Activated CD4-positive, alpha-beta T cell treated with anti-CD3 and anti-CD28 coated beads, Interleukin-2, amount 10 ng/mL, durations not matched to agents 7 days and 5 days (primary cell): ENCODE results near the gene MRPS24. TPM values are rescaled to one million over a fixed set of nuclear protein-coding genes. Genes with fewer than 3 reads are reported as not detected.

ENCODE experiments used
- CTCF ChIA-PET: fragments of 350-600 bp; sonication (Branson Sonifier 250); formaldehyde crosslinking; loops from one replicate; lab custom pipeline; 2021; ENCODE audit warnings: antibody characterized with exemption; lab: Charles Lee
- POLR2A ChIA-PET: fragments of 350-600 bp; sonication (Branson Sonifier 250); formaldehyde crosslinking; loops from one replicate; lab custom pipeline; 2021; ENCODE audit warnings: antibody characterized with exemption; lab: Charles Lee
- DNase-seq: peaks from one replicate; pipeline ENCODE4 v3.0.0-alpha.2; 2020
- H3K27ac Mint-ChIP-seq: one replicate; pipeline ENCODE4 v1.8.0; 2021; ENCODE audit warnings: mild to moderate bottlenecking, moderate library complexity, mixed read lengths
- H3K27me3 Mint-ChIP-seq: one replicate; pipeline ENCODE4 v1.8.0; 2021; ENCODE audit warnings: mixed read lengths
- H3K36me3 Mint-ChIP-seq: one replicate; pipeline ENCODE4 v1.8.0; 2021; ENCODE audit warnings: low read depth, mixed read lengths
- H3K4me1 Mint-ChIP-seq: one replicate; pipeline ENCODE4 v1.8.0; 2021; ENCODE audit warnings: mixed read lengths
- H3K4me3 Mint-ChIP-seq: one replicate; pipeline ENCODE4 v1.8.0; 2021; ENCODE audit warnings: mild to moderate bottlenecking, moderate library complexity, mixed read lengths
- H3K9me3 Mint-ChIP-seq: one replicate; pipeline ENCODE4 v1.8.0; 2021; ENCODE audit warnings: mixed read lengths
- total RNA-seq, 2 experiments: library from RNA; stranded (reverse); gene quantifications; one replicate each; pipeline ENCODE4 v1.2.3, GENCODE V29; 2021

Gene MRPS24
- total RNA-seq, 2 experiments from 2014 or later: 77.6 to 84.0 TPM

DNA sequence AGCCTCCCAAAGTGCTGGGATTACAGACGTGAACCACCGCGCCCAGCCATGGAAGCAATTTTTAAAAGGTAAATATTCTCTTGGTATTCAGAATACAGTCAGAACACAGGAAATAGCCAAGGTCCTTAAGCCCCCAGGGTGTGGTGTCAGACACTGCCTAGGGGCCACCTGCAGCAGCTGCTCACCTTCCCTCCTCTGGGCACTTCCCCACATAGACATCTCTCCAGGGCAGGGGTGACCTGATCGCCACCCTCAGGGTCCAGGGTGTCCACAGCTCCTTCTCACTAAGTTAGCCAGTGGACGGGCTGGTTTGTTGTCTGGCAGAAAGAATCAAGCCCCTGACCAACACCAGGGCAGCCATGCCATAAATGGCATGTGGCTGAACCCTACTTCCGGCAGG is 21.2 kb upstream of the MRPS24 start:
- Mint-ChIP-seq H3K27me3 (no peaks in the 10 kb centered on the region), H3K27ac (no peak overlapping the region), H3K9me3 (no peaks in the 10 kb centered on the region), H3K4me3 (no peak overlapping the region), H3K36me3 (peaks cover 4% of the 10 kb centered on the region), H3K4me1 (peaks cover 38% of the 10 kb centered on the region)
- ChIA-PET CTCF (interaction anchor here (1.5 kb wide), 1 partner anchor 10 kb away, joined by 4 read pairs; no protein-coding TSS in a partner anchor), POLR2A (no interaction called here)
- DNase-seq: no peak

DNA sequence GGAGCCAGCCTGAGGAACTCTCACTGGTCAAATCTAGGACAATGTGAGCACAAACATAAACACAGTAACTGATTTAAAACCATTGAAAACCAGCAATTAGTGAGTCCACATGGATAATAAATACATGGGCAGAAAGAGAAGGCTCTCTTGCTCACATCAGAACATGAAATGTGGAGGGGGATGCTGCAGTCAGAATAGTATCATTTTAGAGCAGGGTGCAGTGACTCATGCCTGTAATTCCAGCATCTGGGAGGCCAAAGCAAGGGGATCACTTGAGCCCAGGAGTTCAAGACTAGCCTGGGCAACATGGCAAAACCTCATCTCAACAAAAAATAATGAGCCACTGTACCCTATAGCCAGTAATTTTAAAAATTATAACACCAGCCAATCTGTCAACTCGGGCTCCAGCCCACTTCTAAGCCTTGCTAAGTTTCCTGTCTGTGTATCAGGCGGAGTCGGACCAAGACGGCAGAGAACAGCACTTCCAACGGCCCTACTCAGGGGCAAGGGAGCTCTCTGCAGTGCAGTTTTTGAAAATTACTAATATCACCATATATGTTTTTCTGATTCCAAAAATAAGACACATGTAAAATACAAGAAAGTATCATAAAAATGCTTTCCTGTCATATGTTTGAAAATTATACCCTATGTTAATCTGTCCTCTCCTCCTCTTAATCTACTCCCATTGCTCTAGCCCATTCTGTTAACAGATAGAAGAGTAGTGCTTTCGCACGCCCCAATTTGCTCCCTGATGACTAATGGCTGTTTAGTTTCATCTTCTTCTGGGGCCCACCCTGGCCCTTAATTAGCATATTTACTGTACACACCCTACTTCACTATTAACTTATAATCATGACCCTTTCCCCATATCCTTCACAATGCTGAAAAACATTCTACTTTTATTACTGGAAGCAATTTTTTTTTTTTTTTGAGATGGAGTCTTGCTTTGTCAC is 20.0 kb upstream of the MRPS24 start:
- Mint-ChIP-seq H3K27me3 (no peaks in the 10 kb centered on the region), H3K4me3 (no peak overlapping the region), H3K9me3 (no peaks in the 10 kb centered on the region), H3K4me1 (peaks cover 38% of the 10 kb centered on the region), H3K27ac (no peak overlapping the region), H3K36me3 (peaks cover 10% of the 10 kb centered on the region)
- POLR2A ChIA-PET: no interaction called here
- CTCF ChIA-PET: interaction anchor here (1.5 kb wide), 1 partner anchor 9 kb away, joined by 4 read pairs; no protein-coding TSS in a partner anchor
- DNase-seq: no peak

DNA sequence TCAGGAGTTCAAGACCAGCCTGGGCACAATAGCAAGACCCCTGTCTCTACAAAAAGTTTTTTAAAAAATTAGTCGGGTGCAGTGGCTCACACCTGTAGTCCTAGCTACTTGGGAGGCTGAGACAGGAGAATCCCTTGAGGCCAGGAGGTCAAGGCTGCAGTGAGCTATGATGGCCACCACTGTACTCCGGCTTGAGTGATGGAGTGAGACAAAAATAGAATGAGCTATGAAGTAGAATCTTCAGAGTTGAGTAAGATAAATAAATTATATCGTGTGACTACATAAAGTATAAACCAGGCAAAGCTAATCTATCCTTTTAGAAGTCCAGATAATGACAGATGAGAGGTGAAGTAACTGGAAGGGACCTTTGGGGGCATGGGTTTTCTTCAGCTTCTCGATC is 15.3 kb upstream of the MRPS24 start:
- no peaks in the 10 kb centered on the region for H3K9me3 Mint-ChIP-seq
- no peak for DNase-seq
- H3K36me3 Mint-ChIP-seq: peaks cover 29% of the 10 kb centered on the region
- no peak overlapping the region for H3K27ac Mint-ChIP-seq
- CTCF ChIA-PET: interaction anchor here (0.8 to 1.0 kb wide), 2 partner anchors 19 to 60 kb away, joined by 3 read pairs; no protein-coding TSS in a partner anchor
- peaks cover 11% of the 10 kb centered on the region for H3K4me1 Mint-ChIP-seq
- POLR2A ChIA-PET: no interaction called here
- no peak overlapping the region for H3K4me3 Mint-ChIP-seq
- no peaks in the 10 kb centered on the region for H3K27me3 Mint-ChIP-seq

DNA sequence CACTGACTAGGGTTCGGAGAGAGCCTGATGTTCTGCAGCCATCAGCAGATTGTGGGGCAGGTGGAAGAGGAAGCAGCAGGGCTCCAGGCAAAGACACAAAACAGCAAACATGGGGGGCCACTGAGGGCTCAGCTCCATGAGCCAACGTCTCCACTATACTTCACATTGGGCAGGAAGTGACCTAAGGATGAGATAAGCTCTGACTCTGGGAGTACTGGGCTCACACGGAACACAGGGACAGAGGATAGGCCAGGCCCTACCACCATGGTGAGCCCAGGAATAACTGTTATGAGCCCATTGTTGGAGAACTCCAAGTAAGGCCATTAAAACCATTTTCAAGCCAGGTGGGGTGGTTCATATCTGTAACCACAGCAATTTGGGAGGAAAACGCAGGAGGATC is 14.9 kb upstream of the MRPS24 start:
- Mint-ChIP-seq H3K27ac (no peak overlapping the region), H3K27me3 (no peaks in the 10 kb centered on the region), H3K9me3 (no peaks in the 10 kb centered on the region), H3K4me3 (no peak overlapping the region), H3K4me1 (peaks cover 7% of the 10 kb centered on the region), H3K36me3 (peaks cover 29% of the 10 kb centered on the region)
- DNase-seq: no peak
- CTCF ChIA-PET: interaction anchor here (0.8 to 1.0 kb wide), 2 partner anchors 20 to 60 kb away, joined by 3 read pairs; no protein-coding TSS in a partner anchor
- POLR2A ChIA-PET: no interaction called here

GRCh38 chr7:43880596-43880995 is 11.3 kb upstream of the MRPS24 start:
- DNase-seq: no peak
- no peaks in the 10 kb centered on the region for H3K4me1 Mint-ChIP-seq
- H3K36me3 Mint-ChIP-seq: peaks cover 52% of the 10 kb centered on the region
- H3K27ac Mint-ChIP-seq: no peak overlapping the region
- CTCF ChIA-PET: interaction anchor here (0.6 to 1.9 kb wide), 2 partner anchors 9 to 252 kb away, joined by 3 to 4 read pairs; no protein-coding TSS in a partner anchor
- no peak overlapping the region for H3K4me3 Mint-ChIP-seq
- no peaks in the 10 kb centered on the region for H3K27me3 Mint-ChIP-seq
- H3K9me3 Mint-ChIP-seq: no peaks in the 10 kb centered on the region
- POLR2A ChIA-PET: no interaction called here

DNA sequence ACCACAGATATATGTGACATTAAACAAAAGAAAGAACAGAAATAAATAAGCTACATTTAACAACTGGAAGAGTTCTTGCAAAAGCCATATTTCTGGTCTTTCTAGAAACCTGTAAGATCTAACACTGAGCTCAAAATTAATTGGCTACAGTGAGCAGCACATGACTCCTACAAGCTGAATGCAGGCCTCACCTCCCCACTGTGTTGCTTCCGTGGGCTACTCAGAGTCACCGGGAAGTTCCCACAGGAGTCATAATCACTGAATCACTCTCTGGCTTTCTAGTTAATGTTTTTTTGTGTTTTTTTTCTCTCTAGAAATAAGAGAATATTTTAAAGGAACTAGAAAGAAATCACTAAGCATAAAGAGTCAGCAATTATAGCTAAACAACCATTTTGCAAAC is 10.2 kb upstream of the MRPS24 start:
- peaks cover 50% of the 10 kb centered on the region for H3K36me3 Mint-ChIP-seq
- CTCF ChIA-PET: interaction anchor here (0.6 to 1.9 kb wide), 4 partner anchors 10 to 598 kb away, joined by 3 to 4 read pairs (median 3); no protein-coding TSS in a partner anchor

DNA sequence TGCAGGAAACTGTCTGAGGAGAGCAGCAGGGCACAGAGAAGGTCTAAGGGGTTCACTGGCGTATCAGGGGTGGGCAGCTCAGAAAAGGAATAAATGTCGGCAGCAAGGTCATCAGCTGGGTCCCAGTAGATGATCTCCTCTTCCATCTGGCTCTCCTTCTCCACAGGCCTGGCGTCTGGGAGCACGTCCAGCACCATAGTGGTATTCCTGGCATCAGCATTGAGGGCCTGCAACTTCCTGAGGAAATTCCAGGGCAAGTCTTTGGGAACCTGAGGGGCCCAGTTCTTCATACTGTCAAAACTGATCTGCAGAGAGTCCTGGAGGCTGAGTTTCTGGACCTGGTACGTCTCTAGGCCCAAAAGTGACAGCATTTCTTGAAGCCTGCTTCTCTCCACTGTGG is 9.6 kb upstream of the MRPS24 start:
- Mint-ChIP-seq H3K9me3 (no peaks in the 10 kb centered on the region), H3K4me1 (no peaks in the 10 kb centered on the region), H3K27me3 (no peaks in the 10 kb centered on the region), H3K4me3 (no peak overlapping the region), H3K27ac (no peak overlapping the region), H3K36me3 (peaks cover 49% of the 10 kb centered on the region)
- no peak for DNase-seq
- ChIA-PET CTCF (interaction anchor here (1.1 to 1.2 kb wide), 2 partner anchors 13 to 26 kb away, joined by 3 read pairs; no protein-coding TSS in a partner anchor), POLR2A (no interaction called here)

More for the DNA sequence above, 10.2 kb upstream of the MRPS24 start:
- Mint-ChIP-seq H3K27me3 (no peaks in the 10 kb centered on the region), H3K4me1 (no peaks in the 10 kb centered on the region), H3K9me3 (no peaks in the 10 kb centered on the region), H3K4me3 (no peak overlapping the region), H3K27ac (no peak overlapping the region)
- POLR2A ChIA-PET: no interaction called here
- no peak for DNase-seq

DNA sequence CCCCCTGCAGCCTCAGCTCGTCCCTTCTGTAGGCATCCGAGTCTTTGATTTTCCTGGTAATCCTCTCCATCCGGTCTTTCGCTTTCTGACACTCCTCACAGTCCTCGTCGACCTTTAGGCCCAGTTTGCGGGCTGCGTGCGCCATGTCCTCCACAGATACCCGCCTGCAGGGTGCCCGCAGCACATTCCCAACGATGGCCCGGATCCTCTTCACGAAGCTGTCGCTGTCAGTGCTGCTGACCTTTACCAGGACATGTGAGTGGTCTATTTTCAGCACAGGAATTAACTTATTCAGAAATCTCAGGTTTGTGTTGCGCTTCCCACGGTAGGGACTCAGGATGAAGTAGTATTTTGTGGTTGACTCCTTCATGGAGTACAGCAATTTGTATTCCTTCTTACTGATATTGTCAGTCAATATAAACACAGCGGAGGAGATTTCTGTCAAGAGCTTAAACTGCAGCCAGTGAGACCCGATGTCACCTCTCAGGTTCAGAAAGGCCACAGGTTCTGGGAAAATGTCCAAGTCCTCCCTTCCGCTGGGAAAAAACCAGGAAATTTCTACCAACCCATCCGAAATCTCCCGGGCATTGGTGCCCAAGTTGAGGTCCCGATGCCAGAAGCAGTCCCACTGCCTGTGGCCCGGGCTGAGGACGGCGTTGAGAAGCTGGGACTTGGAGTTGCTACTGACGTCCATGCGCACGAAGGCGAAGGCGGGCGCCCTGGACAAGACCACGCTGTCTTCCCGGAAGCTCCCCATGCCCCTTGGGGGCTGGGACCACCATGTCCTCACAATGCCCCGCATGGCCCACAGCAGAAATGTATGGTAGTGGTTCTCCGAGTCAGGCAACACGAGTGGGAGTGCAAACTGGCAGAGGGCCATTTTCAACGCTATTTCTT is 8.9 kb upstream of the MRPS24 start:
- H3K4me3 Mint-ChIP-seq: no peak overlapping the region
- CTCF ChIA-PET: interaction anchor here (1.4 to 3.3 kb wide), 2 partner anchors 9 to 422 kb away, joined by 6 to 10 read pairs; no protein-coding TSS in a partner anchor
- peaks cover 49% of the 10 kb centered on the region for H3K36me3 Mint-ChIP-seq
- POLR2A ChIA-PET: no interaction called here
- no peaks in the 10 kb centered on the region for H3K27me3 Mint-ChIP-seq
- no peak for DNase-seq
- peak overlapping the region; percentile 31 for H3K27ac Mint-ChIP-seq
- no peaks in the 10 kb centered on the region for H3K4me1 Mint-ChIP-seq
- no peaks in the 10 kb centered on the region for H3K9me3 Mint-ChIP-seq

DNA sequence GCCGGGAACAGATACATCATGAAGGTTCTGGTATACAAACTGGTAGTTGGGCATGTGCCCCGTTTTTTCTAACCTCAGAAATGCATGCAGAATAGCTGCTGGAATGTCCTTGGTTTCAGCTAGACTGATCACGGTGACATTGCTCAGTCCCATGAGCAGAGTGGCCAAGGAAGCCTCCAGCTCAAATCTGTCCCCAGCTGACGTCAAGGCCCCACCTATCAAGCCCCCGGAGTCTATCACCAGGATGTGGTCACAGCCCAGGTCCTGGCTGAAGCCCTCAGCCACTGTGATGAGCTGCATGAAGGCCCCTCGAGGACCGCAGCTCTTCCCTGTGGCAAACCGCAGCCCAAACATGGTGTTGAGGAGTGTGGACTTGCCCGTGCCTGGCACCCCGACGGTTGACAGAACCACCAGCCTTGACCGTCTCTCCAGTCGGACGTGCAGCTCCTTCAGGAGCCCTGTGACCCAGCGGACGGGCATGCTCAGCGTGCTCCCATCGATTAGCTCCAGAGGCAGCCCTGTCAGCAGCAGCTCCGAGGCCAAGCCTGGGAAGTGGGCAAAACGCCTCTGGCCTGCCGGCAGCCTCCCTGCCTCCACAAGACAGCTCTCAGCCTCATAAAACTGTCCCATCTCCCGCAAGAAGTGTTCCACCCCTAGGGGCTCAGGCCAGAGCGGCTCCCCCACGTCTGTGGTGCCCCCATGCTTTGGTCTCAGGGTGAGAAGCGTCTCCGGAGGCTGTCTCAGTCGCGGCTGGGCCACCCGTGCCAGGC is 7.8 kb upstream of the MRPS24 start:
- POLR2A ChIA-PET: no interaction called here
- Mint-ChIP-seq H3K36me3 (peaks cover 50% of the 10 kb centered on the region), H3K9me3 (no peaks in the 10 kb centered on the region)

GRCh38 chr7:43876241-43876640 is 6.9 kb upstream of the MRPS24 start:
- POLR2A ChIA-PET: no interaction called here
- Mint-ChIP-seq H3K27ac (no peak overlapping the region), H3K9me3 (no peaks in the 10 kb centered on the region), H3K4me1 (no peaks in the 10 kb centered on the region), H3K27me3 (no peaks in the 10 kb centered on the region), H3K4me3 (no peak overlapping the region), H3K36me3 (peaks cover 43% of the 10 kb centered on the region)
- no peak for DNase-seq
- CTCF ChIA-PET: interaction anchor here (3.3 kb wide), 1 partner anchor 11 kb away, joined by 10 read pairs; no protein-coding TSS in a partner anchor

More for the DNA sequence above, 7.8 kb upstream of the MRPS24 start:
- Mint-ChIP-seq H3K4me3 (no peak overlapping the region), H3K4me1 (no peaks in the 10 kb centered on the region), H3K27ac (no peak overlapping the region), H3K27me3 (no peaks in the 10 kb centered on the region)
- CTCF ChIA-PET: interaction anchor here (1.4 to 3.3 kb wide), 2 partner anchors 10 to 421 kb away, joined by 6 to 10 read pairs; no protein-coding TSS in a partner anchor
- no peak for DNase-seq

- CTCF ChIA-PET: no interaction called here
Observed at GRCh38 chr7:43873300-43873699, 4.0 kb upstream of the MRPS24 start.

More at GRCh38 chr7:43873300-43873699, 4.0 kb upstream of the MRPS24 start:
- H3K27me3 Mint-ChIP-seq: peaks cover 2% of the 10 kb centered on the region
- no peak overlapping the region for H3K4me3 Mint-ChIP-seq
- peaks cover 35% of the 10 kb centered on the region for H3K36me3 Mint-ChIP-seq
- peaks cover 3% of the 10 kb centered on the region for H3K9me3 Mint-ChIP-seq
- no peak for DNase-seq
- POLR2A ChIA-PET: no interaction called here
- no peak overlapping the region for H3K27ac Mint-ChIP-seq
- H3K4me1 Mint-ChIP-seq: peaks cover 15% of the 10 kb centered on the region
